ENCODE results near the gene ZFP91. TPM values are rescaled to one million over a fixed set of nuclear protein-coding genes. Genes with fewer than 3 reads are reported as not detected.
A peak's percentile ranks its signal among the peaks of the same experiment; 100 is the strongest.

The ZFP91 gene
- total and polyA plus RNA-seq, 2 of the 13 experiments (the other 11 are each of a cell fraction or from before 2014, with no cell fraction given), result 13.5 to 38.6 TPM

- TF ChIP-seq, protein P1, sequence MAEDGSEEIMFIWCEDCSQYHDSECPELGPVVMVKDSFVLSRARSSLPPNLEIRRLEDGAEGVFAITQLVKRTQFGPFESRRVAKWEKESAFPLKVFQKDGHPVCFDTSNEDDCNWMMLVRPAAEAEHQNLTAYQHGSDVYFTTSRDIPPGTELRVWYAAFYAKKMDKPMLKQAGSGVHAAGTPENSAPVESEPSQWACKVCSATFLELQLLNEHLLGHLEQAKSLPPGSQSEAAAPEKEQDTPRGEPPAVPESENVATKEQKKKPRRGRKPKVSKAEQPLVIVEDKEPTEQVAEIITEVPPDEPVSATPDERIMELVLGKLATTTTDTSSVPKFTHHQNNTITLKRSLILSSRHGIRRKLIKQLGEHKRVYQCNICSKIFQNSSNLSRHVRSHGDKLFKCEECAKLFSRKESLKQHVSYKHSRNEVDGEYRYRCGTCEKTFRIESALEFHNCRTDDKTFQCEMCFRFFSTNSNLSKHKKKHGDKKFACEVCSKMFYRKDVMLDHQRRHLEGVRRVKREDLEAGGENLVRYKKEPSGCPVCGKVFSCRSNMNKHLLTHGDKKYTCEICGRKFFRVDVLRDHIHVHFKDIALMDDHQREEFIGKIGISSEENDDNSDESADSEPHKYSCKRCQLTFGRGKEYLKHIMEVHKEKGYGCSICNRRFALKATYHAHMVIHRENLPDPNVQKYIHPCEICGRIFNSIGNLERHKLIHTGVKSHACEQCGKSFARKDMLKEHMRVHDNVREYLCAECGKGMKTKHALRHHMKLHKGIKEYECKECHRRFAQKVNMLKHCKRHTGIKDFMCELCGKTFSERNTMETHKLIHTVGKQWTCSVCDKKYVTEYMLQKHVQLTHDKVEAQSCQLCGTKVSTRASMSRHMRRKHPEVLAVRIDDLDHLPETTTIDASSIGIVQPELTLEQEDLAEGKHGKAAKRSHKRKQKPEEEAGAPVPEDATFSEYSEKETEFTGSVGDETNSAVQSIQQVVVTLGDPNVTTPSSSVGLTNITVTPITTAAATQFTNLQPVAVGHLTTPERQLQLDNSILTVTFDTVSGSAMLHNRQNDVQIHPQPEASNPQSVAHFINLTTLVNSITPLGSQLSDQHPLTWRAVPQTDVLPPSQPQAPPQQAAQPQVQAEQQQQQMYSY (CRISPR knock-in tag; IDR thresholded peaks at IDR 0.05), result no peak
- TF ChIP-seq HOXD1 (CRISPR knock-in tag; IDR thresholded peaks at IDR 0.05), result no peak
- TF ChIP-seq, protein P2, sequence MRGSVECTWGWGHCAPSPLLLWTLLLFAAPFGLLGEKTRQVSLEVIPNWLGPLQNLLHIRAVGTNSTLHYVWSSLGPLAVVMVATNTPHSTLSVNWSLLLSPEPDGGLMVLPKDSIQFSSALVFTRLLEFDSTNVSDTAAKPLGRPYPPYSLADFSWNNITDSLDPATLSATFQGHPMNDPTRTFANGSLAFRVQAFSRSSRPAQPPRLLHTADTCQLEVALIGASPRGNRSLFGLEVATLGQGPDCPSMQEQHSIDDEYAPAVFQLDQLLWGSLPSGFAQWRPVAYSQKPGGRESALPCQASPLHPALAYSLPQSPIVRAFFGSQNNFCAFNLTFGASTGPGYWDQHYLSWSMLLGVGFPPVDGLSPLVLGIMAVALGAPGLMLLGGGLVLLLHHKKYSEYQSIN (CRISPR knock-in tag; IDR thresholded peaks at IDR 0.05; ENCODE audit: borderline replicate concordance), result no peak
- TF ChIP-seq CAMTA2 (CRISPR knock-in tag; IDR thresholded peaks at IDR 0.05; ENCODE audit: borderline replicate concordance), result no peak
- no peak for TF ChIP-seq ZNF891 (CRISPR knock-in tag; IDR thresholded peaks at IDR 0.05)
- peak; percentile 40; the same call in 1 of the 2 replicates for TF ChIP-seq PAXIP1 (CRISPR knock-in tag; conservative IDR thresholded peaks at IDR 0.05)
- no peak; the same call in 1 of the 2 replicates for TF ChIP-seq KMT2A (CRISPR knock-in tag; IDR thresholded peaks at IDR 0.05)
- TF ChIP-seq SMARCC2 (IDR thresholded peaks at IDR 0.05), result no peak
- TF ChIP-seq, protein P3, sequence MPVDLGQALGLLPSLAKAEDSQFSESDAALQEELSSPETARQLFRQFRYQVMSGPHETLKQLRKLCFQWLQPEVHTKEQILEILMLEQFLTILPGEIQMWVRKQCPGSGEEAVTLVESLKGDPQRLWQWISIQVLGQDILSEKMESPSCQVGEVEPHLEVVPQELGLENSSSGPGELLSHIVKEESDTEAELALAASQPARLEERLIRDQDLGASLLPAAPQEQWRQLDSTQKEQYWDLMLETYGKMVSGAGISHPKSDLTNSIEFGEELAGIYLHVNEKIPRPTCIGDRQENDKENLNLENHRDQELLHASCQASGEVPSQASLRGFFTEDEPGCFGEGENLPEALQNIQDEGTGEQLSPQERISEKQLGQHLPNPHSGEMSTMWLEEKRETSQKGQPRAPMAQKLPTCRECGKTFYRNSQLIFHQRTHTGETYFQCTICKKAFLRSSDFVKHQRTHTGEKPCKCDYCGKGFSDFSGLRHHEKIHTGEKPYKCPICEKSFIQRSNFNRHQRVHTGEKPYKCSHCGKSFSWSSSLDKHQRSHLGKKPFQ (CRISPR knock-in tag; IDR thresholded peaks at IDR 0.05; ENCODE audit: insufficient replicate concordance), result no peak
- TF ChIP-seq XBP1 (CRISPR knock-in tag; IDR thresholded peaks at IDR 0.05), result no peak
- TF ChIP-seq ZFP36L2 (CRISPR knock-in tag; IDR thresholded peaks at IDR 0.05), result no peak
- no peak for TF ChIP-seq ZNF124 (CRISPR knock-in tag; IDR thresholded peaks at IDR 0.05)
- no peak for TF ChIP-seq NFYB (CRISPR knock-in tag; IDR thresholded peaks at IDR 0.05)
- no peak for TF ChIP-seq PAWR (CRISPR knock-in tag; IDR thresholded peaks at IDR 0.05; ENCODE audit: borderline replicate concordance)
- TF ChIP-seq ZKSCAN8 (CRISPR knock-in tag; IDR thresholded peaks at IDR 0.05; ENCODE audit: borderline replicate concordance), result peak; percentile 17; the same call in 1 of the 2 replicates
- no peak for TF ChIP-seq CBX2 (IDR thresholded peaks at IDR 0.05; ENCODE audit: low read depth, low read length)
- no peak for TF ChIP-seq CBX2 (CRISPR knock-in tag; IDR thresholded peaks at IDR 0.05; ENCODE audit: low read depth)
- TF ChIP-seq ZNF256 (CRISPR knock-in tag; conservative IDR thresholded peaks at IDR 0.05), result peak; percentile 25; the same call in 1 of the 2 replicates
- TF ChIP-seq ZBTB7A (CRISPR knock-in tag; IDR thresholded peaks at IDR 0.05), result no peak; the same call in 1 of the 2 replicates
- no peak for TF ChIP-seq ZNF17 (CRISPR knock-in tag; IDR thresholded peaks at IDR 0.05)
- no peak for TF ChIP-seq ZNF7 (CRISPR knock-in tag; IDR thresholded peaks at IDR 0.05)
- TF ChIP-seq ZNF263 (CRISPR knock-in tag; IDR thresholded peaks at IDR 0.05), result no peak
Measured at GRCh38 chr11:58577555-58578135, 1.2 kb upstream of the ZFP91 start (continued).
